Endodermal cell (in vitro differentiated cells): Measurements from ENCODE around the gene RERGL. TPM values are rescaled to one million over a fixed set of nuclear protein-coding genes. Genes with fewer than 3 reads are reported as not detected.
"Not testable (repeated sequence)": the region's sequence is repeated elsewhere in the genome, so short reads cannot be mapped to it uniquely, and the experiment has no call there.

ENCODE experiments used
- DNase-seq: peaks from one replicate; pipeline ENCODE4 v3.0.0-alpha.2; 2017
- H3K27ac ChIP-seq: 2 replicates; pipeline ENCODE4 v1.5.1; 2013; ENCODE audit warnings: mild to moderate bottlenecking, low read depth, low read length, moderate library complexity
- H3K27me3 ChIP-seq: 2 replicates; pipeline ENCODE4 v1.6.1; 2013; ENCODE audit warnings: mild to moderate bottlenecking, low read length, moderate library complexity; ENCODE audit not compliant: insufficient read depth, control insufficient read depth, poor library complexity, severe bottlenecking
- H3K36me3 ChIP-seq: 2 replicates; pipeline ENCODE4 v1.7.0; 2013; ENCODE audit warnings: mild to moderate bottlenecking, low read length, moderate library complexity; ENCODE audit not compliant: control insufficient read depth, insufficient read depth
- H3K4me1 ChIP-seq: one replicate; pipeline ENCODE4 v1.7.0; 2013; ENCODE audit warnings: low read length; ENCODE audit not compliant: control insufficient read depth, insufficient read depth
- H3K4me3 ChIP-seq: 2 replicates; pipeline ENCODE4 v1.5.1; 2013; ENCODE audit warnings: mild to moderate bottlenecking, low read length, moderate library complexity
- H3K9ac ChIP-seq: 2 replicates; pipeline ENCODE4 v1.6.1; 2013; ENCODE audit warnings: mild to moderate bottlenecking, low read length, moderate library complexity; ENCODE audit not compliant: poor library complexity, severe bottlenecking; ENCODE audit errors: extremely low read depth
- H3K9me3 ChIP-seq: 2 replicates; pipeline ENCODE4 v1.6.1; 2013; ENCODE audit warnings: mild to moderate bottlenecking, low read length, moderate library complexity; ENCODE audit not compliant: control insufficient read depth
- H3K27ac Mint-ChIP-seq: 2 replicates; pipeline ENCODE4 v1.8.0; 2020; ENCODE audit warnings: mixed read lengths
- H3K27me3 Mint-ChIP-seq: 2 replicates; pipeline ENCODE4 v1.8.0; 2021; ENCODE audit warnings: mild to moderate bottlenecking, mixed read lengths; ENCODE audit not compliant: insufficient read depth
- H3K36me3 Mint-ChIP-seq: 2 replicates; pipeline ENCODE4 v1.8.0; 2020; ENCODE audit warnings: low read depth, mixed read lengths
- H3K4me1 Mint-ChIP-seq: 2 replicates; pipeline ENCODE4 v1.8.0; 2020; ENCODE audit warnings: mixed read lengths
- H3K4me3 Mint-ChIP-seq: 2 replicates; pipeline ENCODE4 v1.8.0; 2020; ENCODE audit warnings: mild to moderate bottlenecking, moderate library complexity, mixed read lengths
- H3K9me3 Mint-ChIP-seq: 2 replicates; pipeline ENCODE4 v1.8.0; 2020; ENCODE audit warnings: mild to moderate bottlenecking, mixed read lengths
- WGBS, 2 experiments: methylation state at CpG; one replicate each; pipeline versions ENCODE4 v1.1.5 to v1.1.7; 2013; ENCODE audit warnings: missing lambda C conversion rate in 2 of 2, mixed read lengths in 1 of 2; ENCODE audit not compliant: insufficient coverage in 1 of 2, insufficient read length in 1 of 2; 5-methylcytosine and 5-hydroxymethylcytosine counted together
- total RNA-seq, 2 donors: library from RNA; stranded (reverse); fragmentation: NEBNext Ultra II Directional in 1 of 2; extraction: Animal tissue kit (Norgen Biotek cat#: 25700) in 1 of 2; gene quantifications; 2 replicates in 1 of 2; 3 replicates in 1 of 2; pipeline ENCODE4 v1.2.1, GENCODE V29; 2021
- TF ChIP-seq, protein P1 (sequence below): fragments of 200-600 bp; sonication (generic); conservative IDR thresholded peaks from 2 replicates; pipeline ENCODE4 v1.5.0; 2021; ENCODE audit warnings: antibody characterized with exemption, mild to moderate bottlenecking

RERGL gene
- total RNA-seq, 2 donors from 2014 or later: not detected

DNA sequence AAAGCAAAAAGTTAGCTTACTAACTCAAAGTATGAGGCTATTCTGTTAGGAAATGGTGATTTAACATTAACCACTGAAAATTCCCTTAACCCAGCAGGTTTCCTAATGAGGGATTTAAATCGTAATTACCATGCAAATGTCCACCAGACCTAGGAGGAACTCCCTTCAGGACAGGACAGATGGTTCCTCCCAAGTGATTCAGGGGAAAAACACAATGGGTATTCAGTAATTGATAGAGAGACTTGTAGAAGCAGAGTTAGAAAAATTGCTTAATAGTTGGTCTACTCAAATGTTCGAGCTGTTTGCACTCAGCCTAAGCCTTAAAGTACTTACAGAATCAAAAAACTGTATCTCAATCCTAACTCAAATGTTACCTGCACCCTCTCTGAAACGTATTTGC is 21.6 kb downstream of the RERGL start:
- no peaks in the 10 kb centered on the region for H3K27me3 ChIP-seq
- H3K4me3 ChIP-seq: no peak overlapping the region
- 72 to 100% methylated on average over 1 to 3 of the region's 3 CpGs for WGBS, 2 experiments
- TF ChIP-seq, protein P1, sequence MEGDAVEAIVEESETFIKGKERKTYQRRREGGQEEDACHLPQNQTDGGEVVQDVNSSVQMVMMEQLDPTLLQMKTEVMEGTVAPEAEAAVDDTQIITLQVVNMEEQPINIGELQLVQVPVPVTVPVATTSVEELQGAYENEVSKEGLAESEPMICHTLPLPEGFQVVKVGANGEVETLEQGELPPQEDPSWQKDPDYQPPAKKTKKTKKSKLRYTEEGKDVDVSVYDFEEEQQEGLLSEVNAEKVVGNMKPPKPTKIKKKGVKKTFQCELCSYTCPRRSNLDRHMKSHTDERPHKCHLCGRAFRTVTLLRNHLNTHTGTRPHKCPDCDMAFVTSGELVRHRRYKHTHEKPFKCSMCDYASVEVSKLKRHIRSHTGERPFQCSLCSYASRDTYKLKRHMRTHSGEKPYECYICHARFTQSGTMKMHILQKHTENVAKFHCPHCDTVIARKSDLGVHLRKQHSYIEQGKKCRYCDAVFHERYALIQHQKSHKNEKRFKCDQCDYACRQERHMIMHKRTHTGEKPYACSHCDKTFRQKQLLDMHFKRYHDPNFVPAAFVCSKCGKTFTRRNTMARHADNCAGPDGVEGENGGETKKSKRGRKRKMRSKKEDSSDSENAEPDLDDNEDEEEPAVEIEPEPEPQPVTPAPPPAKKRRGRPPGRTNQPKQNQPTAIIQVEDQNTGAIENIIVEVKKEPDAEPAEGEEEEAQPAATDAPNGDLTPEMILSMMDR: no peak
- Mint-ChIP-seq H3K27ac (no peak overlapping the region), H3K27me3 (peaks cover 8% of the 10 kb centered on the region), H3K4me3 (no peak overlapping the region), H3K36me3 (no peaks in the 10 kb centered on the region), H3K9me3 (peaks cover 7% of the 10 kb centered on the region), H3K4me1 (peaks cover 7% of the 10 kb centered on the region)
- H3K4me1 ChIP-seq: no peaks in the 10 kb centered on the region
- no peak overlapping the region for H3K9ac ChIP-seq
- no peak for DNase-seq
- no peaks in the 10 kb centered on the region for H3K36me3 ChIP-seq
- no peak overlapping the region for H3K27ac ChIP-seq
- no peaks in the 10 kb centered on the region for H3K9me3 ChIP-seq

DNA sequence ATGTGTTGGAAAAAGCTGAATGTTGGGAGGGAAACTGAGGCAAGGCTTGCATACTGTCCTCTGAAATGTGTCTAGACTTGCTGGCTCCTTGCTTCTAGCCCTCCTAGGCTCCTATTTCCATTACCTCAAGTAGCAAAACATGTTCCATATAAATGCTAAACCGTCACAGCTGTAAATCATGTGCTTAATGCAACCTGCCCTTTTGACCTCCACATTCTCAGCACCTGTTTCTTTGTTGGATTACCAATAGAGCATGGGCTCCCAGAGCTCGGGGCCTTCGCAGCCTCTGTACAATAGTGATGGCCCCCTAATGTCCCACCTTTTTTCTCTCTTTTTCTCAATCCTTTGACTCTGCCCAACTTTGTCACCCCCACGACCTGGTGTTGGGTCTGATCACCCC is 23.3 kb downstream of the RERGL start:
- Mint-ChIP-seq H3K27ac (no peak overlapping the region), H3K27me3 (peaks cover 8% of the 10 kb centered on the region), H3K36me3 (no peaks in the 10 kb centered on the region), H3K9me3 (peaks cover 24% of the 10 kb centered on the region), H3K4me3 (no peak overlapping the region), H3K4me1 (peaks cover 7% of the 10 kb centered on the region)
- H3K9me3 ChIP-seq: peaks cover 11% of the 10 kb centered on the region
- no peak overlapping the region for H3K4me3 ChIP-seq
- H3K36me3 ChIP-seq: no peaks in the 10 kb centered on the region
- DNase-seq: no peak
- no peaks in the 10 kb centered on the region for H3K4me1 ChIP-seq
- H3K27ac ChIP-seq: no peak overlapping the region
- no peaks in the 10 kb centered on the region for H3K27me3 ChIP-seq
- 82 to 85% methylated on average over 3 to 4 of the region's 4 CpGs for WGBS, 2 experiments
- H3K9ac ChIP-seq: no peak overlapping the region
- TF ChIP-seq, protein P1: no peak

DNA sequence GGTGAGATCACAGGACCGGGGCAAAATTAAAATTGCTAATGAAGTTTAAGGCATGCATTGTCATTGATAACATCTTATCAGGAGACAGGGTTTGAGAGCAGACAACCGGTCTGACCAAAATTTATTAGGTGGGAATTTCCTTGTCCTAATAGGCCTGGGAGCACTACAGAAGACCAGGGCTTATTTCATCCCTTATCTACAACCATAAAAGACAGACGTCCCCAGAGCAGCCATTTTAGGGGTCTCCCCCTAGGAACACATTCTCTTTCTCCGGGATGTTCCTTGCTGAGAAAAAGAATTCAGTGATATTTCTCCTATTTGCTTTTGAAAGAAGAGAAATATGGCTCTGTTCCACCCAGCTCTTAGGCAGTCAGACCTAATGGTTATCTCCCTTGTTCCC is 27.1 kb downstream of the RERGL start:
- H3K4me1 Mint-ChIP-seq, H3K4me3 Mint-ChIP-seq, H3K27me3 ChIP-seq, H3K4me1 ChIP-seq, H3K36me3 ChIP-seq, H3K27ac Mint-ChIP-seq, H3K36me3 Mint-ChIP-seq, H3K27ac ChIP-seq, H3K9ac ChIP-seq, DNase-seq, H3K4me3 ChIP-seq, H3K27me3 Mint-ChIP-seq: not testable (repeated sequence)
- peaks cover 16% of the 10 kb centered on the region for H3K9me3 ChIP-seq
- 93% methylated on average over 4 of the region's 4 CpGs; no CpG with 5 or more reads in 1 of the 2 experiments for WGBS, 2 experiments
- peaks cover 47% of the 10 kb centered on the region for H3K9me3 Mint-ChIP-seq

DNA sequence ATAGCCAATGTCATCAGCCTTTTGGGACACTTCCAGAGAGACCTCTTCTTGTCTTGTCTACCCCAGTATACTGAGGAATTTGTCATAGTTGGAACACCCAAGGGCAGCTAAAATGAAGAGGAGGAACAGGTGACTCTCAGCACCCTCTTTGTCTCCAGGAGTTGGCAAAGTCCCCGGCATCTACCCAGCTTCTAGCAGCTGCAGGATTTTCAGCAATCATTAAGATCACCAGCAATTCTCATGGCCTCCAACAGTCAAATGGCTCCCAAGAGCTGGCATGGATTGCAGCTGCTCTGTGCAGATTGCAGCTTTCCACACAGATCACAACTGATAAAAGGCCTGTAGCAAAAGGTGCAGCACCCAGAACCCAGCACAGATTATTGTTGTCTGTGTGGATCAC is 32.9 kb downstream of the RERGL start:
- TF ChIP-seq, protein P1: no peak
- H3K9ac ChIP-seq: no peak overlapping the region
- H3K4me3 Mint-ChIP-seq: no peak overlapping the region
- no peaks in the 10 kb centered on the region for H3K27me3 ChIP-seq
- H3K36me3 Mint-ChIP-seq: no peaks in the 10 kb centered on the region
- peaks cover 29% of the 10 kb centered on the region for H3K9me3 Mint-ChIP-seq
- H3K27ac Mint-ChIP-seq: no peak overlapping the region
- DNase-seq: no peak
- H3K4me1 Mint-ChIP-seq: no peaks in the 10 kb centered on the region
- no peaks in the 10 kb centered on the region for H3K36me3 ChIP-seq
- WGBS, 2 experiments: 85% methylated on average over 1 of the region's 1 CpG; no CpG with 5 or more reads in 1 of the 2 experiments
- H3K9me3 ChIP-seq: peaks cover 9% of the 10 kb centered on the region
- no peaks in the 10 kb centered on the region for H3K27me3 Mint-ChIP-seq
- H3K27ac ChIP-seq: no peak overlapping the region
- no peak overlapping the region for H3K4me3 ChIP-seq
- no peaks in the 10 kb centered on the region for H3K4me1 ChIP-seq
